SK-N-SH (cell line): ENCODE measurements around the gene TK2. TPM values are rescaled to one million over a fixed set of nuclear protein-coding genes. Genes with fewer than 3 reads are reported as not detected.

Experiments
- CTCF ChIA-PET: fragments of 300-600, 350-600 bp; formaldehyde crosslinking; extraction: SDS; loops from one replicate; lab custom pipeline; 2021; lab: Yijun Ruan, JAX
- POLR2A ChIA-PET: fragments of 350-600 bp; sonication (Branson Sonifier 250); formaldehyde crosslinking; extraction: SDS; loops from one replicate; lab custom pipeline; 2020; ENCODE audit warnings: antibody characterized with exemption, inconsistent platforms; lab: Yijun Ruan, JAX
- DNase-seq: peaks from one replicate; pipeline ENCODE4 v3.0.0; 2012
- H2AFZ ChIP-seq: fragments of 200-600 bp; sonication (generic); 2 replicates; pipeline ENCODE4 v1.8.1; 2016; ENCODE audit warnings: antibody characterized with exemption, mild to moderate bottlenecking, low read depth
- H3F3A ChIP-seq: fragments of 200-600 bp; sonication (generic); replicated peaks from 2 replicates; pipeline ENCODE3; 2016; ENCODE audit warnings: antibody characterized with exemption, mild to moderate bottlenecking; ENCODE audit not compliant: insufficient read depth
- H3K27ac ChIP-seq, 2 experiments: fragments of 200-500 bp in 1 of 2; fragments of 200-600 bp in 1 of 2; sonication (Bioruptor generic) in 1 of 2; sonication (generic), shearing (Covaris generic) in 1 of 2; 2 replicates each; pipeline versions ENCODE4 v1.5.1 to v1.6.1; 2014 to 2016; ENCODE audit warnings: low read depth in 2 of 2, inconsistent platforms in 1 of 2, low read length in 1 of 2, mild to moderate bottlenecking in 1 of 2, mixed read lengths in 1 of 2
- H3K27me3 ChIP-seq: fragments of 200-600 bp; sonication (generic), shearing (Covaris generic); 2 replicates; pipeline ENCODE4 v1.6.1; 2016; ENCODE audit warnings: mixed run types; ENCODE audit not compliant: insufficient read depth
- H3K36me3 ChIP-seq, 2 experiments: fragments of 200-500 bp in 1 of 2; fragments of 200-600 bp in 1 of 2; sonication (Bioruptor generic) in 1 of 2; sonication (generic) in 1 of 2; replicated peaks in 1 of 2; 2 replicates each; pipeline versions ENCODE3 to v1.5.1; 2014 to 2016; ENCODE audit warnings: low read length in 1 of 2, mild to moderate bottlenecking in 1 of 2; ENCODE audit not compliant: insufficient read depth in 2 of 2, control insufficient read depth in 1 of 2
- H3K4me1 ChIP-seq, 2 experiments: fragments of 200-500 bp in 1 of 2; fragments of 200-600 bp in 1 of 2; sonication (Bioruptor generic) in 1 of 2; sonication (generic), shearing (Covaris generic) in 1 of 2; 2 replicates each; pipeline versions ENCODE4 v1.5.1 to v1.6.1; 2014 to 2016; ENCODE audit warnings: low read depth in 1 of 2, low read length in 1 of 2, mixed run types in 1 of 2; ENCODE audit not compliant: insufficient read depth in 2 of 2, control insufficient read depth in 1 of 2
- H3K4me2 ChIP-seq: fragments of 200-600 bp; sonication (generic), shearing (Covaris generic); 2 replicates; pipeline ENCODE4 v1.6.1; 2017; ENCODE audit warnings: mixed run types
- H3K4me3 ChIP-seq, 2 experiments: fragments of 200-500 bp in 1 of 2; fragments of 200-600 bp in 1 of 2; sonication (Bioruptor generic) in 1 of 2; sonication (generic), shearing (Covaris generic) in 1 of 2; 2 replicates each; pipeline versions ENCODE4 v1.5.1 to v1.8.1; 2014 to 2016; ENCODE audit warnings: low read depth in 2 of 2, inconsistent platforms in 1 of 2, low read length in 1 of 2, mild to moderate bottlenecking in 1 of 2, mixed read lengths in 1 of 2, moderate library complexity in 1 of 2
- H3K79me2 ChIP-seq: fragments of 200-600 bp; sonication (generic); 2 replicates; pipeline ENCODE4 v1.8.1; 2017; ENCODE audit warnings: mild to moderate bottlenecking; ENCODE audit not compliant: insufficient read depth
- H3K9ac ChIP-seq: fragments of 200-600 bp; sonication (generic); 2 replicates; pipeline ENCODE4 v1.6.1; 2017; ENCODE audit warnings: mixed run types
- H3K9me2 ChIP-seq: fragments of 200-600 bp; sonication (generic); 2 replicates; pipeline ENCODE4 v1.6.1; 2017; ENCODE audit warnings: mixed run types
- H3K9me3 ChIP-seq: fragments of 200-600 bp; sonication (generic); 2 replicates; pipeline ENCODE4 v1.6.1; 2017; ENCODE audit warnings: mixed run types, mild to moderate bottlenecking, moderate library complexity
- H4K20me1 ChIP-seq: fragments of 200-600 bp; sonication (generic); 2 replicates; pipeline ENCODE4 v1.6.1; 2017; ENCODE audit warnings: mild to moderate bottlenecking, mixed run types; ENCODE audit not compliant: insufficient read depth
- FOSL2 ChIP-seq: IDR thresholded peaks from 2 replicates; pipeline ENCODE4 v1.4.0; 2012; ENCODE audit warnings: low read depth, mild to moderate bottlenecking, moderate library complexity, borderline replicate concordance
- FOXJ3 ChIP-seq: sonication (generic); formaldehyde crosslinking; IDR thresholded peaks from 2 replicates; pipeline ENCODE4 v1.5.1; 2020; ENCODE audit warnings: mild to moderate bottlenecking, missing genetic modification reagents
- FOXM1 ChIP-seq: IDR thresholded peaks from 2 replicates; pipeline ENCODE4 v1.4.0; 2012; ENCODE audit warnings: low read depth, mild to moderate bottlenecking
- MXI1 ChIP-seq: IDR thresholded peaks from 2 replicates; pipeline ENCODE4 v1.6.1; 2012; ENCODE audit warnings: mild to moderate bottlenecking, low read depth, low read length, improper control_type of control experiment
- NFIC ChIP-seq: IDR thresholded peaks from 2 replicates; pipeline ENCODE4 v1.4.0; 2012; ENCODE audit warnings: borderline replicate concordance
- NRF1 ChIP-seq: IDR thresholded peaks from 2 replicates; pipeline ENCODE4 v1.6.1; 2012; ENCODE audit warnings: low read depth, mild to moderate bottlenecking, low read length
- RCOR1 ChIP-seq: fragments of 150-350 bp; IDR thresholded peaks from 2 replicates; pipeline ENCODE4 v1.6.1; 2017; ENCODE audit warnings: antibody characterized with exemption, low read length
- RFX5 ChIP-seq: IDR thresholded peaks from 2 replicates; pipeline ENCODE4 v1.6.1; 2012; ENCODE audit warnings: mild to moderate bottlenecking, improper control_type of control experiment, low read length
- SMC3 ChIP-seq: IDR thresholded peaks from 2 replicates; pipeline ENCODE4 v1.6.1; 2012; ENCODE audit warnings: low read depth, low read length, improper control_type of control experiment
- TEAD4 ChIP-seq: IDR thresholded peaks from 2 replicates; pipeline ENCODE4 v1.4.0; 2012; ENCODE audit warnings: mild to moderate bottlenecking, borderline replicate concordance; ENCODE audit not compliant: insufficient read depth
- YY1 ChIP-seq: IDR thresholded peaks from 2 replicates; pipeline ENCODE4 v1.4.0; 2012; ENCODE audit warnings: low read depth, mild to moderate bottlenecking
- WGBS: methylation state at CpG from one replicate; pipeline ENCODE4 v1.1.6; 2017; ENCODE audit warnings: low lambda C conversion rate; 5-methylcytosine and 5-hydroxymethylcytosine counted together
- polyA plus RNA-seq, 3 experiments: library from polyadenylated mRNA; depleted of rRNA; stranded (reverse); fragments of >200 nt; gene quantifications; 2 replicates each; pipeline ENCODE4 v1.2.3, GENCODE V29; 2012
- TF ChIP-seq, protein P1 (sequence below): IDR thresholded peaks from 2 replicates; pipeline ENCODE4 v1.4.0; 2012; ENCODE audit warnings: low read depth
- TF ChIP-seq, protein P2 (sequence below): fragments of 150-350 bp; IDR thresholded peaks from 2 replicates; pipeline ENCODE4 v1.6.1; 2017; ENCODE audit warnings: antibody characterized with exemption, low read length, low read depth, borderline replicate concordance
- TF ChIP-seq, protein P3 (sequence below): fragments of 200-600 bp; sonication (generic); IDR thresholded peaks from 2 replicates; pipeline ENCODE4 v1.6.1; 2017; ENCODE audit warnings: antibody characterized with exemption, mild to moderate bottlenecking, moderate library complexity
- TF ChIP-seq, protein P4 (sequence below): IDR thresholded peaks from 2 replicates; pipeline ENCODE4 v1.6.1; 2012; ENCODE audit warnings: mild to moderate bottlenecking, low read depth, low read length, moderate library complexity

Gene TK2
- polyA plus RNA-seq, 1 of the 3 experiments (the other 2 are of a cell fraction) = 25.2 TPM

DNA sequence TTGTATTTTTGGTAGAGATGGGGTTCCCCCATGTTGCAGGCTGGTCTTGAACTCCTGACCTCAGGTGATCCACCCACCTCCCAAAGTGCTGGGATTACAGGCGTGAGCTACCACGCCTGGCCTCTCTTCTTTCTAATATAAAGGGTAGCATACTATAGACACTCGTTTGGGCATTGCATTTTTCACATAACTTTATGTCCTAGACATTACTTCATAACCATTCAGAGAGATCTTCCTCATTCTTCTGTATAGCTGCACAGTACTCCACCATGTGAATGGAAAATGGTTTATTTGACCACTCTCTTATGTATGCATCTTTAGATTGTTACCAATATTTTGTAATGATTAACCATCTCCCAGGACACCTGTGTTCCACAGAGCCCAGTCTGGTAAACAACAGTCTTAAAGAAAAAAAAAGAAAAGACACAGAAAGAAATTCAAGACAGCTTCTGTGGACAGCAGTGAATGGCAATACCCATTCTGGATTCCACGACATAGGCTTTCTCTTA, 42.1 kb downstream of the TK2 start:
- Histone ChIP-seq H3F3A (peaks cover 21% of the 10 kb centered on the region), H3K4me2 (no peak overlapping the region), H4K20me1 (no peaks in the 10 kb centered on the region), H3K79me2 (no peaks in the 10 kb centered on the region), H3K36me3 (no peaks in the 10 kb centered on the region), H3K9me2 (no peaks in the 10 kb centered on the region), H3K27me3 (no peaks in the 10 kb centered on the region), H3K27ac (no peak overlapping the region), H2AFZ (no peak overlapping the region)
- DNase-seq = no peak
- WGBS = 78% methylated on average over 4 of the region's 4 CpGs
- POLR2A ChIA-PET = no interaction called here
- TF ChIP-seq RCOR1 = no peak
- no peak for TF ChIP-seq FOXM1
- TF ChIP-seq TEAD4 = no peak
- TF ChIP-seq FOXJ3 (CRISPR knock-in tag) = no peak
- TF ChIP-seq NRF1 = no peak
- TF ChIP-seq FOSL2 = no peak
- TF ChIP-seq, protein P1, sequence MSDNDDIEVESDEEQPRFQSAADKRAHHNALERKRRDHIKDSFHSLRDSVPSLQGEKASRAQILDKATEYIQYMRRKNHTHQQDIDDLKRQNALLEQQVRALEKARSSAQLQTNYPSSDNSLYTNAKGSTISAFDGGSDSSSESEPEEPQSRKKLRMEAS = no peak
- TF ChIP-seq, protein P2, sequence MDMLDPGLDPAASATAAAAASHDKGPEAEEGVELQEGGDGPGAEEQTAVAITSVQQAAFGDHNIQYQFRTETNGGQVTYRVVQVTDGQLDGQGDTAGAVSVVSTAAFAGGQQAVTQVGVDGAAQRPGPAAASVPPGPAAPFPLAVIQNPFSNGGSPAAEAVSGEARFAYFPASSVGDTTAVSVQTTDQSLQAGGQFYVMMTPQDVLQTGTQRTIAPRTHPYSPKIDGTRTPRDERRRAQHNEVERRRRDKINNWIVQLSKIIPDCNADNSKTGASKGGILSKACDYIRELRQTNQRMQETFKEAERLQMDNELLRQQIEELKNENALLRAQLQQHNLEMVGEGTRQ = no peak
- TF ChIP-seq MXI1 = no peak
- TF ChIP-seq, protein P3, sequence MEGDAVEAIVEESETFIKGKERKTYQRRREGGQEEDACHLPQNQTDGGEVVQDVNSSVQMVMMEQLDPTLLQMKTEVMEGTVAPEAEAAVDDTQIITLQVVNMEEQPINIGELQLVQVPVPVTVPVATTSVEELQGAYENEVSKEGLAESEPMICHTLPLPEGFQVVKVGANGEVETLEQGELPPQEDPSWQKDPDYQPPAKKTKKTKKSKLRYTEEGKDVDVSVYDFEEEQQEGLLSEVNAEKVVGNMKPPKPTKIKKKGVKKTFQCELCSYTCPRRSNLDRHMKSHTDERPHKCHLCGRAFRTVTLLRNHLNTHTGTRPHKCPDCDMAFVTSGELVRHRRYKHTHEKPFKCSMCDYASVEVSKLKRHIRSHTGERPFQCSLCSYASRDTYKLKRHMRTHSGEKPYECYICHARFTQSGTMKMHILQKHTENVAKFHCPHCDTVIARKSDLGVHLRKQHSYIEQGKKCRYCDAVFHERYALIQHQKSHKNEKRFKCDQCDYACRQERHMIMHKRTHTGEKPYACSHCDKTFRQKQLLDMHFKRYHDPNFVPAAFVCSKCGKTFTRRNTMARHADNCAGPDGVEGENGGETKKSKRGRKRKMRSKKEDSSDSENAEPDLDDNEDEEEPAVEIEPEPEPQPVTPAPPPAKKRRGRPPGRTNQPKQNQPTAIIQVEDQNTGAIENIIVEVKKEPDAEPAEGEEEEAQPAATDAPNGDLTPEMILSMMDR = no peak
- no peak for TF ChIP-seq SMC3
- no peak for TF ChIP-seq RFX5
- no peak for TF ChIP-seq YY1
- TF ChIP-seq, protein P4, sequence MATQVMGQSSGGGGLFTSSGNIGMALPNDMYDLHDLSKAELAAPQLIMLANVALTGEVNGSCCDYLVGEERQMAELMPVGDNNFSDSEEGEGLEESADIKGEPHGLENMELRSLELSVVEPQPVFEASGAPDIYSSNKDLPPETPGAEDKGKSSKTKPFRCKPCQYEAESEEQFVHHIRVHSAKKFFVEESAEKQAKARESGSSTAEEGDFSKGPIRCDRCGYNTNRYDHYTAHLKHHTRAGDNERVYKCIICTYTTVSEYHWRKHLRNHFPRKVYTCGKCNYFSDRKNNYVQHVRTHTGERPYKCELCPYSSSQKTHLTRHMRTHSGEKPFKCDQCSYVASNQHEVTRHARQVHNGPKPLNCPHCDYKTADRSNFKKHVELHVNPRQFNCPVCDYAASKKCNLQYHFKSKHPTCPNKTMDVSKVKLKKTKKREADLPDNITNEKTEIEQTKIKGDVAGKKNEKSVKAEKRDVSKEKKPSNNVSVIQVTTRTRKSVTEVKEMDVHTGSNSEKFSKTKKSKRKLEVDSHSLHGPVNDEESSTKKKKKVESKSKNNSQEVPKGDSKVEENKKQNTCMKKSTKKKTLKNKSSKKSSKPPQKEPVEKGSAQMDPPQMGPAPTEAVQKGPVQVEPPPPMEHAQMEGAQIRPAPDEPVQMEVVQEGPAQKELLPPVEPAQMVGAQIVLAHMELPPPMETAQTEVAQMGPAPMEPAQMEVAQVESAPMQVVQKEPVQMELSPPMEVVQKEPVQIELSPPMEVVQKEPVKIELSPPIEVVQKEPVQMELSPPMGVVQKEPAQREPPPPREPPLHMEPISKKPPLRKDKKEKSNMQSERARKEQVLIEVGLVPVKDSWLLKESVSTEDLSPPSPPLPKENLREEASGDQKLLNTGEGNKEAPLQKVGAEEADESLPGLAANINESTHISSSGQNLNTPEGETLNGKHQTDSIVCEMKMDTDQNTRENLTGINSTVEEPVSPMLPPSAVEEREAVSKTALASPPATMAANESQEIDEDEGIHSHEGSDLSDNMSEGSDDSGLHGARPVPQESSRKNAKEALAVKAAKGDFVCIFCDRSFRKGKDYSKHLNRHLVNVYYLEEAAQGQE = no peak
- TF ChIP-seq NFIC = no peak
- TF ChIP-seq, all 33 proteins: peak for 0
- peaks cover 5 to 20% of the 10 kb centered on the region in 2 experiments; a peak in 3 of 4 replicates for H3K4me1 ChIP-seq
- no peak overlapping the region for H3K9ac ChIP-seq
- no peaks in the 10 kb centered on the region for H3K9me3 ChIP-seq
- CTCF ChIA-PET = interaction anchor here (1.6 kb wide), 1 partner anchor 151 kb away, joined by 6 read pairs; no protein-coding TSS in a partner anchor
- no peak overlapping the region for H3K4me3 ChIP-seq
